NK-92 (cell line): ENCODE data around the gene RESP18.

Experiments used
- DNase-seq: peaks from one replicate; lab custom pipeline; 2025; ENCODE audit not compliant: unreplicated experiment; lab: John Stamatoyannopoulos, UW

RESP18 gene

DNA sequence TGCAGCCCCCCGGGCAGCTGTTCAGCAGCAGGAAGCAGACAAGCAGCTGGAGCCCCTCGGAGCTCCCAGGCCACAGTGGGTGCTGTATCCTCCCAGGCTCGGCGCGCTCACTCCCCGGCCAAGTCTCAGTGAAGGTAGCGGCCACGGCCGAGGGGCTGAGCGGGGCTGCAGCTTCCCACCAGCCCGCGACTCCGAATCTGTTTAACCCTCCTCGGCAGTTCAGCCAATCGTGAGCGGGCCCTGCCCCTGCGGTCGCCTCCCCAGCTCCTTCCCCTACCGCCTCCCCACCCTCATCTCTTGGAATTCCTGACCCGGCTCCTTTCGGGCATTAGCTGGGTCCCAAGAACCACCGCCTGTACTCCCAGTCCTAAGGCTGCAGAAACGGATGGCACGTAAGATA, at the start of gene RESP18:
Gene RESP18 (minus strand): TSS at position 203 of the 400 bp plus-strand sequence.
- DNase-seq: no peak

DNA sequence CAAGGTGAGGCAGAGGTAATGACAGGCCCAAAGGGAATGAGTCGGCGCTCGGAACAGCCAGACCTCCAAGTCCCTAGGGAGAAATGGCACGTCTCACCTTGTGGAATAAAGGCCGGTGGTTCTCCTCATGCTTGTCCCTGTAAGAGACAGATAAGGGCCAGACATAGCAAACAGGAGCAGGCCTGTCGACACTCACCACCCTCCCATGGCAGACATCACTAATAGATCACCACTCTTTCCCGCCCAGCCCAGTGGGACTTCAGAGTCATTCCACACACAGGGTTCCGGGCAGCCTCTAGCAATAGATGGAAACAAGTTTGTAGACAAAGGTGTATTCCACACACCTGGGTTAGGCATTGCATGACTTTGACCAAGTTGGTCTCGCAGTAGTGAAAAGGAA, 48.9 kb upstream of the RESP18 start:
- DNase-seq: no peak

DNA sequence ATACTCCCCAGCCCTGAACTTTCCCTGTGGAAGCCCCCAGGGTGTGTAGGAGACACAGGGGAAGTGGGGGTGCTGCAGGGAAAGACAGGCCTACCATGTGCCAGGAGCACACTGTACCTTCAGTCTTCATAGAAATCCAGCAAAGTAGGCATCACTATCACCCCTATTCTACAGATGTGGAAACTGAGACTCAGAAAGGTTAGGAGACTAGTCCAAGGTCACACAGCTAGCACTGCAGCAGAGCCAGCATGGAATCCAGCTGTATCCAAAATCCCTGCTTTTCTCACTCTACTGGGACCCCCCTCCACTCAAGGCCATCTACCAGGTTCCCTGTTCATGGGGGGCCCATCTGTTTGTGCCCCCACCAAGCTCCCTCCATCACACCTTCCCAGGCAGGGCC, 48.4 kb upstream of the RESP18 start:
- no peak for DNase-seq

DNA sequence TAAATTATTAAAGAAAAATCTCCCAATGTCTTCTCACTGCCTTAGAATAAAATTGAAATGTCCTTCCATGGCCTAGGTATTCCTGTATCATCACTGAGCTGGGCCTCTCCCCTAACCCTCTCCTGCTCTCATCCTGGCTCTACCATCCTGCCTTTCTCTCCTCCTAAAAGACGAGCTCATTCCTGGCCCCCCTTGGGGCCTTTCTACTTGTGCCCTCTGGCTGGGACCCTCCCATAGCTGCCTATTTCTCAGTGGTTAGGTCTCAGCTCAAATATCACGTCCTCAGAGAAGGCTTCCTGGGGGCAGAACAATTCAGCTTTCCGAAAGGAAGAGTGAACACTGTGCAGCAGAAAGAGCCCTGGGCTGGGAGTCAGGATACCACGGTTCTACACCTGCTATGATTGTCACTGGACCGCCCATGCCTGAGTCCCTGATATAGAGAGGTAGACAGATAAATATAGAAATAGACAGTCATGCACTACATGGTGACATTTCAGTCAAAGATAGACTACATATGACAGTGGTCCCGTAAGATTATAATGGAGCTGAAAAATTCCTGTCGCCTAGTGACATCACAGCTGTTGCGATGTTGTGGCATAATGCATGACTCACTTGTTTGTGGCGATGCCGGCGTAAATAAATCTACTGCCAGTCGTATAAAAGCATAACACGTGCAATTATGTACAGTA, 45.8 kb upstream of the RESP18 start:
- DNase-seq: no peak

DNA sequence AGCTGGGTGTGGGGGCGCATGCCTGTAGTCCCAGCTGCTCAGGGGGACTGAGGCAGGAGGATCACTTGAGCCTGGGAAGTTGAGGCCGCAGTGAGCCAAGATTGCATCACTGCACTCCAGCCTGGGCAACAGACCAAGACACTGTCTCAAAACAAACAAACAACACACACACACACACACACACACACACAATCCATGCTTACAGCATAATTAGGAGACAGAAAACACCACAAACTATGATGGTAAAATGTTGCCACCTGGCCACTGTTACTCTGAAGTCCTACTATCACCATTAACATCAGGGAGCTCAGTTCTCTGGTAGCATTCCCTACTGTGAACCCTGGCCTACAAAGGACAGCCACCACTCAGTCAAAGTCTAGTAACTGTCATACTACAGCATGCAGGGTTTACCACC, 36.9 kb upstream of the RESP18 start:
- DNase-seq: no peak

DNA sequence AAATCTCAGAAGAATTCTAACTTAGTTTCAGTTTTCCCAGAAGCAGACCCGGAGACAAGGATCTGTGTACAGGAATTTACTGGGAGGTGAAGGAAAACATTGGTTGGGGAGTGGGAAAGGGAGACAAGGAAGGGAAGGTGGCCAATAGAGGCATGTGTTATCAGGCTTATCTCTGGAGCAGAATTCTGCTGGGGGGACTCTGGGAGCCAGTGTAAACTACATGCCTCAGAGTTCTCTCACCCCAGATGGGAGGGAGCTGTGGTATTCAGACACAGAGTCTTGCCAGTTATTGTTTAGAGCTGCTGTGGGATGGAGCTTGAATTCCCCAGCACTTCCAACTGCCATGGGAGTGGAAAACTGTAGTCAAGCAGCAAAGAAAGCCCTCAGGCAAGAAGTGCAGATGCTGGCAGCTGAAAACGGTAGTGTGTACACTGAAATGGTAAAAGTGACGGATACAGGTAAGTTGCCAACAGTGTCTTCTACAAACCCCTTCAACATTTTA, 36.2 kb upstream of the RESP18 start:
- DNase-seq: no peak

DNA sequence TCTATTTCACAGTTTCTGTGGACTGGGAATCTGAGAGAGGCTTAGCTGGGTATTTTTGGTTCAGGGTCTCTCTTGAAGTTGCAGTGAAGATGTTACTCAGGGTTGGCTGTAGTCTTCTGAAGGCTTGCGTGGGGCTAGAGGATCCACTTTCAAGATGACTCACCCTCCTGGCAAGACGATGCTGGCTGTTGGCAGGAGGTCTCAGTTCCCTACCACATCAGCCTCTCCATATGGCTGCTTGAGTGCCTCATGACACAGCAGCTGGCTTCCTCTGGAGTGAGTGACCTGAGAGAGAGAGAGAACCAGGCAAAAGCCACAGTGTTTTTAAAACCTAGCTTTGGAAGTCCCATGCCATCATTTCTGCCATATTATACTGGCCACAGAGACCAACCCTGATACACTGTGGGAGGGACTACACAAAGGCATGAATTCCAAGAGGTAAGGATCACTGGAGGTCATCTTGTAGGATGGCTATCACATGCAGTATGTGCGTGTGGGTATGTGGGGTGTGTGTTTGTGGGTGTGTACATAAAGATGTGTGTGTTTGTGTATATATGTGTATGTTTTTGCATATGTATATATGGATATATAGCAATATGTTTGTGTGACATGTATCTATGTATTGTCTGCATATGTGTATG, 30.1 kb upstream of the RESP18 start:
- DNase-seq: no peak

DNA sequence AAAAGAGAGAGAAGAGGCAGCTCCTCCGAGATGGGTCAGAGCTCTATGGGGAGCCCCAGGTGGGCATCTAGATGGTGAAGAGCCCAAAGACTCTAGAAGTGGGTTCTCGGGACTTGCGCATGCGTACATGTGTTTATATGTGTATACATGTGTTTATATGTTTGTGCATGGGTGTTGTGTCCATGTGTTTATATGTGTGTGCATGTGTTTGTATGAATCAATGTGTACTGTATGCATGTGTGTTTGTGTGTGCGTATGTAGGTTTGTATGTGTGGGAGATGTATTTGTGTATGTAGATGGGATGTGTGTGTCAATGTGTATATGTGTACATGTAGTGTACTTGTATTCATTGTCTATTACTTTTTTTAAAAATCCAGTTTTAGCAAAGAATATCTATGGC, 29.5 kb upstream of the RESP18 start:
- DNase-seq: no peak

DNA sequence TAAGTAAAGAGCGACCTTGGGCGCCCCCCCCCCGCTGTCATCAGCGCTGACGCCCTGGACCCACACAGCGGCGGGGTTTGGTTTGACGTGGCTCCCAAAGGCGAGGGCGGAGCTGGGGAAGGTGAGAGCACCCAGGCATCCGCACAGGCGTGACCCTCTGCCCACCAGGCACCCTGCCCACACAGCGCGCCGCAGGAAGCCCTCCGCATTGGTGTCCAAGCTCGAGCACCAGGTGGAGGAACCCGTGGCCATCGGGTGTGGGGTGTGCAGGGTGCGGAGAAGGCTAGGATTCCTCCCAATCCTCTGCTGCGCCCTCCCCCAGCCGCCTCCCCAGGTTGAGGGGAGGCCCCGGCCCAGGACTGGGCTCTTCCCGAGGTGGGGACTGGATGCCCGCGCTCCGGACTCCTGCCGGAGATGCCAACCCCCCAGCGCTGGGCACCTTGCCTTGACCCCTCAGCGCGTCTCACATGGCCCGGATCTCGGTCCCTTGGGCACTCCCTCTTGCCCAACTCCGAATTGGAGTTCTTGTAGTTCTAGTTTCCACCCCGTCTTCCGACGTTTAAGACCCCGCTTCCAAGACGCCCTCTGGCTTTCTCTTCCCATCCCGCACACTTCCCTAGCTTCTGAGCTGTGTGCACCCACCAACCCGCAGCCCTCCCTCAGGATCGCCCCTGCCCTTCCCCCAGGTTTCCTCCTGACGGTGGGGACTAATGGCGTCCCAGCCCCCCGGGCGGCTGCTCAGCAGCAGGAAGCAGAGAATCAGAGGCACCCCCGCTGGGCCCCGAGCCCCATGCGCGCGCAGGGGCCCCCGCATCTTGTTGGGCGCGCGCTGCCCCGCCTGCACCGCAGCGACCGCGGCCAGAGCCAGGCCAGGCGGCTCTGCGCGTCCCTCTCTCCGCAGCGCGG, 25.9 kb upstream of the RESP18 start:
- DNase-seq: no peak

DNA sequence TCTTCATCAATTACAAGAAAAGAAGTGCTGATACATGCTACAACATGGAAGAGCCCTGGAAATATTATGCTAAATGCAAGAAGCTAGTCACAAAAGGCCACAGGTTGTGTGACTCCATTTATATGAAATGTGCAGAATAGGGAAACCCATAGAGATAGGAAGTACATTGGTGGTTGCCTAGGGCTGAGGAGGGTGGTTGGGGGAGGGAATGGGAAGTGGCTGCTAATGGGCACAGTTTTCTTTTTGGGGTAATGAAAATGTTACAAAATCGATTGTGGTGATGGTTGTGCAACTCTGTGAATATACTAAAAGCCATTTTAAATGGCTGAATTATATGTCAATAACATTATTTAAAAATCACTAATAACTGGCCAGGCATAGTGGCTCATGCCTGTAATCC, 24.3 kb upstream of the RESP18 start:
- DNase-seq: no peak

DNA sequence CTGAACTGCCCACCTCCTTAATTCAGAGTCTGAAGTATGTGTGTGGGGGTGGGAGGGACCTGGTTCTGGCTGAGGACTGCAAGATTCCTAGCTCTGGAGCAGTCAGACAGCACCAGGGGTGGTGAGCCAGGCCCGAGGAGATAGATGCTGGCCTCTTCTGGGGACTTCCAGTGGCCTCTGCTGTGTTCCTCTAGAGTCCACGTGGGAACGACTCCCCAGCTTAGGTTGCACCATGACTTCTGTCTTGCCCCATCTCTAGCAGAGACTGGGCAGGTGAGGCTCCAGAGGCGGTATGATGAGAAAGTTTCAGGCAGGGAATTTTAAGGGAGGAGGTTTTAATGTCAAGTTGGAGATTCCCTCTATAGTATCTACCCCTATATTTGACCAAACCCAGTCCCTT, 22.0 kb upstream of the RESP18 start:
- no peak for DNase-seq

DNA sequence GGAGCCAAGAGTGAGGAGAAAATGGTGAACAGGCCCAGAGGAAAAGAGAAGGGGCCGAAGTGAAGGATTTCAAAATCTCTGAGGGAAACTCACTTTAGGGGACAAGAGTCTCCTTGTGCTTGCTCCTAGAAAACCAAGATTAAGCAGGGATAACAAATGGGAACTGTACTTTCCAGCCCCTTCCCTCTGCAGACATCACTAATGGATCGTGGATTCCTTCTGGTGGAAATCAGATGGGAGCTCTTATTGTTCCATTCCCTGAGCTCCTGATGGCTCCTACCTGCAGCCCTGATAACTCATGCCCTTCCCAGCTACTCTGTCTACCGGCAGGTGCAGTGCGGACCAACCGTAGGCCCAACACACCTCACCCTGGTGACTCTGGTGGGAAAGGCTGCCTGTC, 20.6 kb upstream of the RESP18 start:
- DNase-seq: no peak

DNA sequence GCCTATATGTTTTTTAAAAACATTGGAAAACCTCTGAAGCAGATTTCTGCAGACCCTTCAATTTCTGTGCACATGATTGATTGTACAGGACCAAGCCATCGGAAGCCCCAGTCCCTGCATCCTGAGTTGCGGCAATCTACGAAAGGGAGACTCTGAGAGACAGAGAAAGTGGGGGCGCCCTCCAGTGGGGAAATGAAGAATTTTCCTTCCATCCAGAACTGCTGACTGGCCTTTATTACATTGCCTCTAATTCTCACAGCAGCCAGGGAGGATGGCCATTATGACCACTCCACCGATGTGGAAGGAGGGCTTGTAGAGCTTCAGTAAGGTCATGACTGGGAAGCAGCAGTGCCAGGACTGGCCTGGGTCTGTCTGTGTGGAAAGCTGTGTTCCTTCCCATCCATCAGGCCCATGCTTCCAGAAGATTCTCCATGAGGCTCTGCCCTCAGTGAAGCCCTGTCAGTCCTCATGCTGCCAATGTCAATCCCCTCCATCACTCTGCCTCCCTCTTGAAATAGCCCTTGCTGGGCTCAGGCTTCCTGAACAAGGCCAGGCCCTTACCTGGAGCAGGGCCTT, 20.0 kb upstream of the RESP18 start:
- DNase-seq: no peak

DNA sequence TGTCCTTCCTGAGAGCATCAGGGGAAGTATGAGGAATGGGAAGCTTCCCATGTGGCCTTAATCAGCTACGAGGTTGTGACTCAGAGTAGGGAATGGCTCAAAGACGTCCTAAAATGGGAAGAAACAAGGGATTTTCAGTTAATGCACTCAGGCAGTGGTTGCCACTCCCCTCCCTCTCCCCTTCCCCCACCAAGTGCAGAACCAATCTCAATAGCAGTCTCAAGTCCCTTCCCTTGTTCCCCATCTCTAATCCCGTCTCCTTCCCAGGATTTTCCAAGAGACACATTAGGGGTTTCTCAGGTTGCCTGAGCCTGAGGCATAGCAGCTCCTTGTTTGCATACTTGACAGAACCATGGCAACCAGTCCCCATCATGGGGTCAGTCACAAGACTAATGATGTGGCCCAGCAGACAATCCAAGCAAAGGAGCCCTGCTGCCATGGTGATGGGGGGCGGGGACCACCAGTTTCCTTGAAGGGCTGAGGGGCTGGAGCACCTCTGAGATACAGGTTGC, 18.2 kb upstream of the RESP18 start:
- DNase-seq: no peak

DNA sequence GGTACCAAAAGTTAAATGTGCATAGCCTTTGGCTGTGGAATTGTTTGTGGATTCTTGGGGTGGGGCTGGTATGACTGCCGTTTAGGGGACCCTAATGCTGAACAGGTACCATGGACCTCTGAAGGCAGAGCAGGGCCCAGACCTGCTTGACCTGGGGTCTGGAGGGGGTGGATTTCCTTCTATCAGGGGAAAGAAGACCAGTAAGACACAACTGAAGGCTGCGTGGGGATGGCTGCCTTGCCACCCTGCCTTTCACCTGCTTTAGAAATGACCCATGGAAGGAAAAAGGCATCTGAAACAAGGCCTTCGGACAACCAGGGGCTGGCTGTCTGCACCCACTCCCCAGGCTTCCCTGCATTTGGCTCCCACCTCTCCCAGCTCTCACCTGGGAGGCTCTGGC, 17.7 kb upstream of the RESP18 start:
- DNase-seq: no peak

DNA sequence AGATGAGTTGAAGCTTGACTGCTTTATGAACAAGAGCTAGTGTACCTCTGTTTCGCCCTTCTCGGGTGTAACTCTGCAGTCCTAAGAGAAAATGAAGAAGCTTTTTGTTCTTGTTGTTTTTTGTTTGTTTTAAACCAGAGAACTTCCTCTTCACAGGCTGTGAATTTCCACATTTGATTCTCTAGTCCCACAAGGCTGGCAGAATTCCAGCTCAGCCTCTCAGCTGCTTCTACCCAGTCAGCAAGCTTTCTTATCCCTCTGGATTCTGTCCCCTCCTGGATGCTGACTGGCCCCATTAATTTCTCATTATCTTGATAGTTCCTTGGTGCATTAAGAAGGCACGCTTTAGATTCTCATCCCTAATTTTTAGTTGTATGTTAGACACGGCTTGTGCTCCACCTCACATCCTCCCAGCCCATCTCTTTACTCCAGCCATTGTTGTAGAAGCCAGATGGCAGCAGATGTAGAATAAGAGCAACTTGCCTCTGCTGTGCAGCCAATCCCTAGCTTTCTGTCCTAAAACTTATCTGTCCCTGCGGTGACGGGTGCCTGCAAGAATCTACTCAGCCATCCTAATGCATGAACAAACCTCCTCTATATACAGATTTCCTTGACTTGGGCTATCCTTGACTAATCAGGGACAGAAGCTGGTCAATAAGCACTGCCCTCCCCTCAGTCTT, 12.3 kb upstream of the RESP18 start:
- DNase-seq: no peak

DNA sequence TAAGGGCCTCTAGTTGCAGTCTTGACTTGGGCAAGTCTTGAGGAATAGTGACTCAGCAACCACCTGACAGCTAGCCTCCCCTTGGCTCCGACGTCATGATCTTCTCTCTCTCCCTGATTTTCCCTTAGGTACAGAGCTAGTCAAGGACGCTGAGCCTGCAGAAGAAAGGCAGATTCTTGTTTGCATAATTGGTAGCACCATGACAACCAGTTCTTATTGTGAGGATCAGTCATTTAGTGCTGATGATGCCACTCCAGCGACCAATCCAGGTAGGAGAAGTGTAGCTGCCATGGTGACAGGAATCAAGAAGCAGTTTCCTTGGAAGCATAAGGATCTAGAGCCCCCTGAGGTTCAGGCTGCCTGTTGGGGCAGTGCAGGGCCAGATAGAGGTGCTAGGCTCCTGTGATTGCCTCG, 2.8 kb upstream of the RESP18 start:
- DNase-seq: no peak

DNA sequence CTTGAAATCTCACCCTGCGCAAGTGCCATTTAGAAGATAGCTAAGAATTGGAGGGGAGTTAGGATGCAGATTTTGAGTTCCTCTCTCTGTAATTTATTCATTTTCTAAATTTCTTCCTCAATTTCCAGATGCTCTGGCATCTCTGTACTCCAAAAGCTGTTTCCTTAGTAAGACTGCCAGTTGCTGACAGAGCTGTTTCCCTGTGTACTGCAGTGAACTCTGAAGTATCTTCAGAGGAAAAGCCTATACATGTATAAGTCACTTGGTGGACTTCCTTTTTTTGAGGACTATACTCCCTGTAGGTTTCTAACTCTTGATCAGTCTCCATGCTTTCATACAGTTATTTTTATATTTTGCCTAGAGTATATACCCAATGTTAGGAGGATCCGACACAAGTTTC, 1.5 kb upstream of the RESP18 start:
- DNase-seq: no peak

DNA sequence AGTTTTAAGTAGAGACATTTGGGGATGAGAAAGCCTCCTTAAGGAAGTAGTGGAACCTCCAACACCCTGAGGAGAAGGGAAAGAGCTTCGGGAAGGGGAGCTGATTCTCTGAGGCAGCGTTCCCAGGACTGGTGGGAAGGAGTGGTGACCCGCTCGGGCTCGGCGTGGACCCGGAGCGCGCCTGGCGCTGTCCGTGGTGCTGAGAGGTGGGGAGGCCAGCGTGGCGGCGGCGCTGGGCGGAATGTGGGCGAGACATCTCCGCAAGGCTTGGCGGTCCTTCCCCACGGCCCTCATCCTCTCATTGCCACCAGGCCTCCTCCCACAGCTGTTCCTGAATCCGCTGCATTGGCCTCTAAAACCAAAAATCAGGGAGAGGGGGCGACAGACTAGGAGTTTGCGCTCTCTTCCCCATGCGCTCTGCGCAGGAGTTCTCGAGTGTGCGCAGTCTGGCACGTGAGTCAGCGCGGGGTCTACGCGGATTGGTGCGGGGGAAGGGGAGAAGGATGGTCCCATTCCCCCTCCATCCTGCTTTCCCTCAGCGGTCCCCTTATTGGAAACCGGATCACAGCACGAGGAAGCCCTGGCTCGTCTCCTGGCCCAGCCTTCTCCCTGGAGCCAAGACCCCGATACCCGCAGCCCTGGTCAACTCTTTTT, 857 bp downstream of the RESP18 start:
- no peak for DNase-seq

DNA sequence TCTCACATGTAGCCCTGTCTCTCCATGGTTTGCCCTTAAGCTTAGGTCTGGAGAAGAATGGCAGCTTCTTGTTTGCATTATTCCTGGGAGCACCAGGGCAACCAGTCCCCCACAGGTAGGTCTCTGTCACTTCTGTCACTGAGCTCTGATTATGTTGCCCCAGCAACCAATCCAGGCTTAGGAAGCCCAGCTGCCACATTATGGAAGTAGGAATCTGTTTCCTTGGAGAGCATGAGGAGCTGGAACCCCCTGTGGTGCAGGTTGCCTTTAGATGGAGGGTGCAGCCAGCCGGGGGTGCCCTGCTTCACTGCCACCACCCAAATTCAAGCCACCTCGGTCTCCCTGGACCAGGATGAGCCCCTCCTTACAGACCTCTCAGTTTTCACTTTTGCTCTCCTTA, 4.8 kb downstream of the RESP18 start:
- no peak for DNase-seq
